OCI-LY7 (cell line): ENCODE data around the gene ZFHX2. TPM values are rescaled to one million over a fixed set of nuclear protein-coding genes. Genes with fewer than 3 reads are reported as not detected.

ENCODE experiments used
- BruUV-seq: library from RNA; stranded (reverse); fragments of 400-500 nt; replicated peaks from 2 replicates; lab custom pipeline; 2021; lab: Mats Ljungman, UMichigan
- CTCF ChIA-PET: fragments of 300-600 bp; sonication (Branson Sonifier 250); formaldehyde crosslinking; loops from one replicate; lab custom pipeline; 2022; ENCODE audit warnings: antibody characterized with exemption; ENCODE audit not compliant: unreplicated experiment; lab: Charles Lee
- POLR2A ChIA-PET: fragments of 300-600 bp; sonication (Branson Sonifier 250); formaldehyde crosslinking; loops from one replicate; lab custom pipeline; 2022; ENCODE audit warnings: antibody characterized with exemption; lab: Charles Lee
- DNase-seq: peaks from one replicate; pipeline ENCODE4 v3.0.0-alpha.2; 2015; ENCODE audit warnings: low spot score
- H2AFZ ChIP-seq: fragments of 200-600 bp; sonication (generic), shearing (Covaris generic); 2 replicates; pipeline ENCODE4 v1.6.1; 2014; ENCODE audit warnings: mild to moderate bottlenecking, antibody characterized with exemption, low read length, moderate library complexity
- H3K27ac ChIP-seq: fragments of 200-600 bp; sonication (generic); 2 replicates; pipeline ENCODE4 v1.5.1; 2014; ENCODE audit warnings: mixed run types, low read depth, mild to moderate bottlenecking, moderate library complexity, low read length, inconsistent platforms; ENCODE audit not compliant: poor library complexity, severe bottlenecking
- H3K36me3 ChIP-seq: fragments of 200-600 bp; sonication (generic); 2 replicates; pipeline ENCODE4 v1.6.1; 2014; ENCODE audit warnings: mild to moderate bottlenecking, antibody characterized with exemption, low read length, moderate library complexity, mixed read lengths; ENCODE audit not compliant: insufficient read depth
- H3K4me1 ChIP-seq: fragments of 200-600 bp; sonication (generic); 2 replicates; pipeline ENCODE4 v1.5.1; 2014; ENCODE audit warnings: mild to moderate bottlenecking, low read length; ENCODE audit not compliant: insufficient read depth, poor library complexity, severe bottlenecking
- H3K4me2 ChIP-seq: fragments of 200-600 bp; sonication (generic); 2 replicates; pipeline ENCODE4 v1.6.1; 2014; ENCODE audit warnings: mild to moderate bottlenecking, low read length
- H3K4me3 ChIP-seq: fragments of 200-600 bp; sonication (generic); 2 replicates; pipeline ENCODE4 v1.5.1; 2014; ENCODE audit warnings: mild to moderate bottlenecking, low read depth, low read length; ENCODE audit not compliant: poor library complexity, severe bottlenecking
- H3K79me2 ChIP-seq: fragments of 200-600 bp; sonication (generic); 2 replicates; pipeline ENCODE4 v1.6.1; 2016; ENCODE audit warnings: low read depth, mild to moderate bottlenecking, low read length, moderate library complexity, mixed read lengths; ENCODE audit not compliant: insufficient read depth
- H3K9me2 ChIP-seq: fragments of 200-600 bp; sonication (generic); 2 replicates; pipeline ENCODE4 v1.6.1; 2016; ENCODE audit warnings: mild to moderate bottlenecking, low read length, mixed read lengths; ENCODE audit not compliant: insufficient read depth
- H3K9me3 ChIP-seq: fragments of 200-600 bp; sonication (generic); 2 replicates; pipeline ENCODE4 v1.6.1; 2014; ENCODE audit warnings: mild to moderate bottlenecking, mixed run types, low read length, mixed read lengths
- H4K20me1 ChIP-seq: fragments of 200-600 bp; sonication (generic); 2 replicates; pipeline ENCODE4 v1.6.1; 2014; ENCODE audit warnings: mild to moderate bottlenecking, antibody characterized with exemption, low read length, moderate library complexity, mixed read lengths; ENCODE audit not compliant: insufficient read depth
- EZH2phosphoT487 ChIP-seq: fragments of 200-600 bp; sonication (generic); IDR thresholded peaks from 2 replicates; pipeline ENCODE4 v1.6.1; 2018; ENCODE audit warnings: low read depth, borderline replicate concordance, mild to moderate bottlenecking, mixed run types, antibody characterized with exemption, low read length, moderate library complexity, mixed read lengths
- intact Hi-C: fragments of 100-400 bp; cut with micrococcal nuclease; formaldehyde crosslinking; loops from one replicate; pipeline ENCODE4 v1.10.0; 2022; ENCODE audit not compliant: unreplicated experiment
- total RNA-seq, 2 experiments: library from RNA; depleted of rRNA in 1 of 2; stranded (reverse); fragments of >200 nt in 1 of 2; shearing (Covaris generic) in 1 of 2; gene quantifications; 2 replicates each; pipeline ENCODE4 v1.2.3, GENCODE V29; 2014 to 2022
- TF ChIP-seq, protein P1 (sequence below): fragments of 200-600 bp; sonication (generic); conservative IDR thresholded peaks from 2 replicates; pipeline ENCODE4 v1.5.1; 2014; ENCODE audit warnings: mild to moderate bottlenecking, antibody characterized with exemption, low read length, moderate library complexity, mixed read lengths

Gene ZFHX2
- total RNA-seq, 2 experiments from 2014 or later, result 0.60 to 1.8 TPM

DNA sequence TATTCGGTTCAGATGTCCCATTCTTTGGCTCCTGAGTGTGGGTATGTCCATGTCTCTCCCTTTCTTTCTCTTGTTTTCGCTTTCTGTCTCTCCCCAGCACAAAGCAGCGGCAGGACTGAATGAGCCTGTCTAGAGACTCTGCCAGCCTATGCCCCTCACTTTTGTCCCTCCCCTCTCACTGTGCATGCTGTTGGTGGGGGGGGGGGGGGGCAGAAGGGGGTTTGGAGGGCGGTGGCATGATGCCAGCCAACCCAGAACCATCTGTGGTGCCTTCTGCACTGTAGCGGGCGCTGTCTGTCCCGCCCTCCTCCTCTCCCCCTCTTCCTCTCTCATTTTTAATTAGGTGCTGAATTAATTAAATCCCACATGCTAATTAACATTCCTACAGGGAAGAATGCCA lies 64.3 kb downstream of the ZFHX2 start:
- H4K20me1 ChIP-seq, result no peaks in the 10 kb centered on the region
- intact Hi-C loops, result no loop called here
- no peaks in the 10 kb centered on the region for H3K9me2 ChIP-seq
- DNase-seq, result no peak
- peaks cover 6% of the 10 kb centered on the region for H3K4me1 ChIP-seq
- no peaks in the 10 kb centered on the region for H3K79me2 ChIP-seq
- no peak overlapping the region for H3K4me3 ChIP-seq
- ChIA-PET CTCF (no interaction called here), POLR2A (no interaction called here)
- no peak overlapping the region for H3K4me2 ChIP-seq
- no peaks in the 10 kb centered on the region for H3K9me3 ChIP-seq
- no peak for TF ChIP-seq EZH2phosphoT487
- TF ChIP-seq, protein P1, sequence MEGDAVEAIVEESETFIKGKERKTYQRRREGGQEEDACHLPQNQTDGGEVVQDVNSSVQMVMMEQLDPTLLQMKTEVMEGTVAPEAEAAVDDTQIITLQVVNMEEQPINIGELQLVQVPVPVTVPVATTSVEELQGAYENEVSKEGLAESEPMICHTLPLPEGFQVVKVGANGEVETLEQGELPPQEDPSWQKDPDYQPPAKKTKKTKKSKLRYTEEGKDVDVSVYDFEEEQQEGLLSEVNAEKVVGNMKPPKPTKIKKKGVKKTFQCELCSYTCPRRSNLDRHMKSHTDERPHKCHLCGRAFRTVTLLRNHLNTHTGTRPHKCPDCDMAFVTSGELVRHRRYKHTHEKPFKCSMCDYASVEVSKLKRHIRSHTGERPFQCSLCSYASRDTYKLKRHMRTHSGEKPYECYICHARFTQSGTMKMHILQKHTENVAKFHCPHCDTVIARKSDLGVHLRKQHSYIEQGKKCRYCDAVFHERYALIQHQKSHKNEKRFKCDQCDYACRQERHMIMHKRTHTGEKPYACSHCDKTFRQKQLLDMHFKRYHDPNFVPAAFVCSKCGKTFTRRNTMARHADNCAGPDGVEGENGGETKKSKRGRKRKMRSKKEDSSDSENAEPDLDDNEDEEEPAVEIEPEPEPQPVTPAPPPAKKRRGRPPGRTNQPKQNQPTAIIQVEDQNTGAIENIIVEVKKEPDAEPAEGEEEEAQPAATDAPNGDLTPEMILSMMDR, result no peak
- no peaks in the 10 kb centered on the region for H3K36me3 ChIP-seq
- no TSS peak for BruUV-seq
- no peak overlapping the region for H3K27ac ChIP-seq
- no peak overlapping the region for H2AFZ ChIP-seq

DNA sequence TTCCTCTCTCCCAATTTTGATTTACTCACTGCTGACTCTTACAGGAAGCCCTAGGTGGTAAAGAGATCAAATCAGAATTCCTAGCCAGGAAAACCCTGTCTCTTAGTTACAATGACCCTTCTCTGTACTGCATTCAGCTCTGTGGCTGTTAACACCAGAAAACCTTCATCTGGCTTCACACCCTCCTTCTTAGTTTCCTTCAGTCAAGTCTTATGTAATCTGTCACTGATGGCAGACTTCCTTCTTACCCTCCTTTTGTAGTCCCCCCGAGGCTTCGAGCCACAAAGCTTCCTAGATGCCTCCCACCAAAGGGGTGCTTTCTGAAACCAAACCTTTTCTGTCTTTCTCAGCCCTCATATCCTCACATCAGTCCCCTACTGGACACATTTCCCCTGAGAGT lies 65.5 kb downstream of the ZFHX2 start:
- BruUV-seq, result no TSS peak
- ChIA-PET POLR2A (no interaction called here), CTCF (no interaction called here)
- no peak overlapping the region for H2AFZ ChIP-seq
- H3K4me1 ChIP-seq, result peaks cover 6% of the 10 kb centered on the region
- intact Hi-C loops, result no loop called here
- no peak overlapping the region for H3K4me2 ChIP-seq
- DNase-seq, result no peak
- no peaks in the 10 kb centered on the region for H3K9me3 ChIP-seq
- no peaks in the 10 kb centered on the region for H3K79me2 ChIP-seq
- H3K9me2 ChIP-seq, result no peaks in the 10 kb centered on the region
- TF ChIP-seq EZH2phosphoT487, result no peak
- TF ChIP-seq, protein P1, result no peak
- no peaks in the 10 kb centered on the region for H3K36me3 ChIP-seq
- no peak overlapping the region for H3K4me3 ChIP-seq
- no peak overlapping the region for H3K27ac ChIP-seq
- no peaks in the 10 kb centered on the region for H4K20me1 ChIP-seq

DNA sequence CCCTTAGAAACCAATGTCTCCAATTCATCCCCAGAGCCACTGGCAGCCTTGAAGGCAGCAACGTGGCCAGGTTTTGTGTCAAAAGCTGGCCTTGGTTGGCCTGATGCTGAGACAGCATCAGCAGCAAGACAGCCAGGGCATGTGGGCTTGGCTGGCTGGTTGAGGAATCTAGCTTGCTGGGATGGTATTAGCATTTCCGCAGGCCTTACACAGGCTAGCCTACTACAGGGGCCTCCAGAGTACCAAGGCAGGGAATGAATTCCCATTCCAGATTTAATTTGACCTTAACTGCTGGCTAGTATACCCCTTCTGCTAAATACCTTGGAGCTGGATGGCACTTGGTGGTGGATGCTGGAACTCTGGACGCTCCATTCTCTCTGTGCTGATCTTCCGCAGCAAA lies 66.2 kb downstream of the ZFHX2 start:
- no peak for DNase-seq
- ChIA-PET POLR2A (interaction anchor here (0.8 to 1.8 kb wide), 2 partner anchors 13 to 72 kb away, joined by 3 to 6 read pairs; no protein-coding TSS in a partner anchor), CTCF (no interaction called here)
- TF ChIP-seq, protein P1, result no peak
- no peak for TF ChIP-seq EZH2phosphoT487
- peaks cover 6% of the 10 kb centered on the region for H3K4me1 ChIP-seq
- H4K20me1 ChIP-seq, result no peaks in the 10 kb centered on the region
- no peak overlapping the region for H3K4me2 ChIP-seq
- no peaks in the 10 kb centered on the region for H3K36me3 ChIP-seq
- no peak overlapping the region for H3K27ac ChIP-seq
- intact Hi-C loops, result no loop called here
- H2AFZ ChIP-seq, result no peak overlapping the region
- BruUV-seq, result no TSS peak
- no peaks in the 10 kb centered on the region for H3K9me2 ChIP-seq
- no peaks in the 10 kb centered on the region for H3K9me3 ChIP-seq
- no peaks in the 10 kb centered on the region for H3K79me2 ChIP-seq
- H3K4me3 ChIP-seq, result no peak overlapping the region
